HFFc6 (cell line): Measurements from ENCODE around the gene GPSM1. TPM values are rescaled to one million over a fixed set of nuclear protein-coding genes. Genes with fewer than 3 reads are reported as not detected.

Experiments
- DNase-seq: peaks from one replicate; pipeline ENCODE4 v3.0.0-alpha.2; 2018
- H3K27ac Mint-ChIP-seq: 2 replicates; pipeline ENCODE4 v1.8.0; 2020; ENCODE audit warnings: mild to moderate bottlenecking, mixed read lengths
- H3K27me3 Mint-ChIP-seq: 2 replicates; pipeline ENCODE4 v1.8.0; 2021; ENCODE audit warnings: mild to moderate bottlenecking, moderate library complexity, mixed read lengths; ENCODE audit not compliant: insufficient read depth
- H3K36me3 Mint-ChIP-seq: 2 replicates; pipeline ENCODE4 v1.8.0; 2021; ENCODE audit warnings: low read depth, mixed read lengths
- H3K4me1 Mint-ChIP-seq: 2 replicates; pipeline ENCODE4 v1.8.0; 2020; ENCODE audit warnings: low read depth, mixed read lengths
- H3K4me3 Mint-ChIP-seq: 2 replicates; pipeline ENCODE4 v1.8.0; 2020; ENCODE audit warnings: mild to moderate bottlenecking, moderate library complexity, mixed read lengths
- H3K9me3 Mint-ChIP-seq: 2 replicates; pipeline ENCODE4 v1.8.0; 2020; ENCODE audit warnings: mild to moderate bottlenecking, mixed read lengths
- total RNA-seq, 6 experiments: library from RNA; stranded (reverse); fragmentation: NEBNext Ultra II Directional; extraction: Animal tissue kit (Norgen Biotek cat#: 25700); gene quantifications; 2 replicates in 1 of 6; 3 replicates in 5 of 6; pipeline ENCODE4 v1.2.3, GENCODE V29; 2021
- TF ChIP-seq, protein P1 (sequence below): fragments of 200-600 bp; sonication (generic); IDR thresholded peaks from 2 replicates; pipeline ENCODE4 v1.5.0; 2021; ENCODE audit warnings: antibody characterized with exemption, mild to moderate bottlenecking

Gene GPSM1
- total RNA-seq, 6 experiments from 2014 or later: 50.9 to 60.2 (median 55.0) TPM

DNA sequence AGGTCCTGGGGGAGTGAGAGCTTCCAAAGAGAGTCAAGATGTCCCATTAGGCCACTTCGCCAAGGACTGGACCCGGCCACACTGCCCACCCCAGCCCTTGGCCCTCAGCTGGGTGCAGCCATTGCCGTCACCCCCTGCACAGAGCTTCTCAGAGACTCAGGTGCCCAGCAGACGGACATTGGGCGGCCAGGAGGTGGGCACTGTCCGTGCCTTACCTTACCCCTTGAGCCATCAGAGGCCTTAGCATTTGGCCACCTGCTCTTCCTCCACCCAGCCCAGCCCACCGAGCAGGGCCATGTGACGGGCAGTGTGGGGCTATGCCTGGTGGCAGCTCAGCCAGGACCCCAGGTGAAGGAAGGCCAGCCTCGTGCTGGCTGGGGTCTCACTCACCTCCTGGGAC is 39.5 kb downstream of the GPSM1 start:
- TF ChIP-seq, protein P1, sequence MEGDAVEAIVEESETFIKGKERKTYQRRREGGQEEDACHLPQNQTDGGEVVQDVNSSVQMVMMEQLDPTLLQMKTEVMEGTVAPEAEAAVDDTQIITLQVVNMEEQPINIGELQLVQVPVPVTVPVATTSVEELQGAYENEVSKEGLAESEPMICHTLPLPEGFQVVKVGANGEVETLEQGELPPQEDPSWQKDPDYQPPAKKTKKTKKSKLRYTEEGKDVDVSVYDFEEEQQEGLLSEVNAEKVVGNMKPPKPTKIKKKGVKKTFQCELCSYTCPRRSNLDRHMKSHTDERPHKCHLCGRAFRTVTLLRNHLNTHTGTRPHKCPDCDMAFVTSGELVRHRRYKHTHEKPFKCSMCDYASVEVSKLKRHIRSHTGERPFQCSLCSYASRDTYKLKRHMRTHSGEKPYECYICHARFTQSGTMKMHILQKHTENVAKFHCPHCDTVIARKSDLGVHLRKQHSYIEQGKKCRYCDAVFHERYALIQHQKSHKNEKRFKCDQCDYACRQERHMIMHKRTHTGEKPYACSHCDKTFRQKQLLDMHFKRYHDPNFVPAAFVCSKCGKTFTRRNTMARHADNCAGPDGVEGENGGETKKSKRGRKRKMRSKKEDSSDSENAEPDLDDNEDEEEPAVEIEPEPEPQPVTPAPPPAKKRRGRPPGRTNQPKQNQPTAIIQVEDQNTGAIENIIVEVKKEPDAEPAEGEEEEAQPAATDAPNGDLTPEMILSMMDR: no peak
- no peaks in the 10 kb centered on the region for H3K36me3 Mint-ChIP-seq
- DNase-seq: no peak
- no peaks in the 10 kb centered on the region for H3K9me3 Mint-ChIP-seq
- no peak overlapping the region for H3K27ac Mint-ChIP-seq
- H3K27me3 Mint-ChIP-seq: peaks cover 11% of the 10 kb centered on the region
- no peak overlapping the region for H3K4me3 Mint-ChIP-seq
- H3K4me1 Mint-ChIP-seq: peaks cover 9% of the 10 kb centered on the region

DNA sequence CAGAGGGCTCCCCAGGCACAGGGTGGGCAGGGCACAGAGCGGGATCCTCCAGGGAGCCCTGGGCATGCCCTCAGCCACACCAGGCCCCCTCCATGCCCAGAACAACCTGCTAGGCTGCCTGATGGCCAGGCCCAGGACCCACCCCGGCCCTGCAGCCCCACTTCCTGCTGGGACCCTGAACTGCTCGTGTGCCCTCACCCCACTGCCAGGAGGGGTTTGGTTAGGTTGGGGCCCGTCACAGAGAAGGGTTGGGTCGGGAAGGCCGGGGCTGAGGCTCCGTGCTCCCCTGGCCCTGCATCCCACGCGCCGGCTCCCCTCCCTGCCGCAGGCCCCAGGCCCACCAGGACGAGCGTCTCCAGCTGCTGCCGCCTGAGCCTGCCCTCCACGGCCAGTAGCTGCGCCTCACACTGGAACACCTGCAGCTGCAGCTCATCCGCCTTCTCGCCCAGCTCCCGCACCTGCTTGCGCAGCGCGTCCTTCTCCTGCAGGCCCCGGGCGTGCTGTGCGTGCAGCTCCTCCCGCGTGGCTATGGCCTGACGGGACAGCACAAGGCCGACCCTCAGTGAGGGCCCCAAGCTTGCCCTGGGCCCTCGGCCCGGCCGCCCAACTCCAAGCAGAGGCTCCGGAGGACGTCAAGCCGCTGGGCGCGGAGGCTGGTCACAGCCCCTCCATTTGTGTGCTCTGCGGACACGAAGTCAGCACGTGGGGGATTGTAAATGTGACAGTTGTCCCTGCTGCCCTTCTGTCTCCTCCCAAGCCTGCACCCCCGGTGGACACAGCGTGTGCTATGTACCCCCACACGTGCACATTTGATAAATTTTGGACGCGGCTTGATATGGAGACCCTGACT is 40.2 kb downstream of the GPSM1 start:
- TF ChIP-seq, protein P1: no peak
- H3K4me3 Mint-ChIP-seq: no peak overlapping the region

DNA sequence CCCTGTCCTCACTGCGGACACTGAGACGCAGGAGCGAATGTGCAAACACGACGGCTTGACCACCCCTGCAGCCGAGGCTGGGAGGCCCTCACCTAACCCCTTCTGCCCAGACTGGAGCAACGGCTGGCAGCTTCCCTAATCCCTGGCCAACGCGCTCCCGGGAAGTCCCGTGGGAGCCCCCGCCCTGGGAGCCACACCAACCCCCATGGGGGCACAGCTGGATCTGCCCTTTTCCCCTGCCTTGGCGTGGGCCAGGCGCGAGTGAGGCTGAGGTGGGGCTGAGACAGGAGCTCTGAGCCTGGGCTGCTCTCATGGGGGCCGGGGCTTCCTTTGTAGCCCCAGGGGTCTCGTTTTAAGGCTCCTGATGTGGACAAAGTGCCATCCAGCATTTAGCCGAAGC is 40.9 kb downstream of the GPSM1 start:
- no peaks in the 10 kb centered on the region for H3K9me3 Mint-ChIP-seq
- H3K36me3 Mint-ChIP-seq: no peaks in the 10 kb centered on the region
- no peak for DNase-seq
- peaks cover 2% of the 10 kb centered on the region for H3K27me3 Mint-ChIP-seq
- no peak overlapping the region for H3K27ac Mint-ChIP-seq
- peaks cover 11% of the 10 kb centered on the region for H3K4me1 Mint-ChIP-seq
- H3K4me3 Mint-ChIP-seq: no peak overlapping the region
- TF ChIP-seq, protein P1: no peak

More for the DNA sequence above, 40.2 kb downstream of the GPSM1 start:
- no peak for DNase-seq
- no peaks in the 10 kb centered on the region for H3K9me3 Mint-ChIP-seq
- peaks cover 9% of the 10 kb centered on the region for H3K27me3 Mint-ChIP-seq
- peaks cover 9% of the 10 kb centered on the region for H3K4me1 Mint-ChIP-seq
- H3K27ac Mint-ChIP-seq: no peak overlapping the region
- no peaks in the 10 kb centered on the region for H3K36me3 Mint-ChIP-seq

DNA sequence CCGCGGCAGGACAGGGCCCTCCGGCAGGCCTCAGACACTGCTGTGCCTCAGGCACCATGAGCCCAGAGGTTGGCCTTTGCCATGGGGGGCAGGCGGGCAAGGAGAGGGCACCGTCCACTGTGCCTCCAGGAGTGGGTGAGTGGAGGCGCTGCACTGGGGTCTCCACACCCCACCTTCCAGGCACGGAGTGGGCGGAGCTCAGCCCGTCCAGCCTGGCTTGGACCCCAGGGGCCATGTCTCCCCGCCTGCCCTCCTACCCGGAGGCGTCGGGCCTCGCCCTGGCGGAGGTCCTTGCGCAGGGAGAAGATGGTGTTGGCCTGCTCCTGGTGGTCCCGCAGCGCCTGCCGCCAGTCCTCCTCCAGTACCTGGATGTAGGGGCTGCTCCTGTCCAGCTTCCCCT is 42.7 kb downstream of the GPSM1 start:
- Mint-ChIP-seq H3K4me1 (peaks cover 13% of the 10 kb centered on the region), H3K36me3 (no peaks in the 10 kb centered on the region; the same call in 1 of the 2 replicates), H3K4me3 (no peak overlapping the region), H3K27me3 (peaks cover under 1% of the 10 kb centered on the region; the same call in 1 of the 2 replicates), H3K9me3 (no peaks in the 10 kb centered on the region), H3K27ac (no peak overlapping the region)
- no peak for DNase-seq
- TF ChIP-seq, protein P1: no peak

DNA sequence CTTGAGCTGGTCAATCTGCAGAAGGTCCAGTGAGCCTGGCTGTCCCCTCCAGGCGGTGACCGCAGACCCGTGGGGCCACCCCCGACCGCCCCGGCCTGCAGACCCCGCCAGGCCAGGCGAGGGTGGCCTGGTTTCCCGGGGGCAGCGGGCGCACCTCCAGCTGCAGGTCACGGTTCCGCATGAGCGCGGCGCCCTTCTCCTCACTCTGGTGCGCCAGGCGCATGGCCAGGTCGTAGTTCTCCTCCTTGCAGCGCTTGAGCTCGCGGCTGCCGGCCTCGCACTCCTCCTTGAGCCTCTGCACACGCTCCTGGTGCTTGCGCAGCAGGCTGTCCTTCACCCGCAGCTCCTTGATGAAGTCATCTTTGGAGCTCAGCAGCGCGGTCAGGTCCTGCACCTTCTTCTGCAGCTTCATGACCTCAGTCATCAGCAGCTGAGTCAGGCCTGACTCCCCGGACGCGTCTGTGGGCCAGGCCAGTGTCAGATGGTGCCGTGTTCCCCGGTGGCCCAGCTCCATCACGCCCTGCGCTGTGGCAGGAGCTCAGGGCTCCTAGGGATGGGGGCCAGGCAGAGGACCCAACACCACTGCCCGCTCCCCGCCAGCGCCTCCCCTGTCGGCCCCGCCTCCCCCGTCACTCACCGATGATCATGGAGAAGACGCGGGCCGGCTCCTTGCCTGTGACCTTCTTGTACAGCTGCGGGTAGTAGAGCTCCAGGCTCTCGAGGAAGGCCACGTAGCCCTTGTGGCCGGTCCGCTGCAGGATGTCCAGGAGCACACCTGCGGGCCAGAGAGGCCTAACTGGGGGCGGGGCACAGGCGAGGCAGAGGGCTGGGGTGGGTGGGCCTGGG is 43.6 kb downstream of the GPSM1 start:
- no peak overlapping the region for H3K27ac Mint-ChIP-seq
- TF ChIP-seq, protein P1: no peak
- H3K36me3 Mint-ChIP-seq: no peaks in the 10 kb centered on the region; the same call in 1 of the 2 replicates
- no peaks in the 10 kb centered on the region for H3K9me3 Mint-ChIP-seq
- peaks cover 13% of the 10 kb centered on the region for H3K4me1 Mint-ChIP-seq
- H3K4me3 Mint-ChIP-seq: no peak overlapping the region
- no peak for DNase-seq
- H3K27me3 Mint-ChIP-seq: peaks cover 2% of the 10 kb centered on the region; the same call in 1 of the 2 replicates
